Neural cell (in vitro differentiated cells): ENCODE data around the gene KCNT1. TPM values are rescaled to one million over a fixed set of nuclear protein-coding genes. Genes with fewer than 3 reads are reported as not detected.

ENCODE experiments used
- H2AFZ ChIP-seq: fragments of 200-600, 300-800 bp; sonication (generic), shearing (Covaris generic); 2 replicates; pipeline ENCODE4 v1.6.0; 2014; ENCODE audit warnings: low read depth, mild to moderate bottlenecking, antibody characterized with exemption, low read length, moderate library complexity
- H3F3A ChIP-seq: fragments of 200-600 bp; shearing (Covaris generic); 2 replicates; pipeline ENCODE4 v1.6.1; 2016; ENCODE audit warnings: mild to moderate bottlenecking, moderate library complexity, mixed read lengths, antibody characterized with exemption, low read length; ENCODE audit not compliant: insufficient read depth, poor library complexity, severe bottlenecking
- H3K27ac ChIP-seq: fragments of 200-600, 300-800 bp; sonication (generic), shearing (Covaris generic); 2 replicates; pipeline ENCODE4 v1.5.1; 2014; ENCODE audit warnings: mild to moderate bottlenecking, low read length, moderate library complexity
- H3K27me3 ChIP-seq: fragments of 300-800, 200-600 bp; sonication (generic), shearing (Covaris generic); 2 replicates; pipeline ENCODE4 v1.6.0; 2014; ENCODE audit warnings: mild to moderate bottlenecking, low read depth, low read length, moderate library complexity; ENCODE audit not compliant: insufficient read depth
- H3K36me3 ChIP-seq: fragments of 300-800, 200-600 bp; sonication (generic), shearing (Covaris generic); 2 replicates; pipeline ENCODE4 v1.5.1; 2014; ENCODE audit warnings: mild to moderate bottlenecking, antibody characterized with exemption, low read length, moderate library complexity; ENCODE audit not compliant: insufficient read depth
- H3K4me2 ChIP-seq: fragments of 300-800, 200-600 bp; sonication (generic), shearing (Covaris generic); 2 replicates; pipeline ENCODE4 v1.6.0; 2014; ENCODE audit warnings: mild to moderate bottlenecking, low read length
- H3K4me3 ChIP-seq: fragments of 300-800, 200-600 bp; sonication (generic), shearing (Covaris generic); 2 replicates; pipeline ENCODE4 v1.5.1; 2014; ENCODE audit warnings: mild to moderate bottlenecking, low read length, moderate library complexity
- H3K79me2 ChIP-seq: fragments of 200-600 bp; shearing (Covaris generic); replicated peaks from 2 replicates; pipeline ENCODE4 v1.6.0; 2014; ENCODE audit warnings: mild to moderate bottlenecking, low read length, moderate library complexity; ENCODE audit not compliant: insufficient read depth
- H3K9ac ChIP-seq: fragments of 300-800, 200-600 bp; sonication (generic), shearing (Covaris generic); 2 replicates; pipeline ENCODE4 v1.6.1; 2016; ENCODE audit warnings: mild to moderate bottlenecking, low read length, mixed read lengths
- H3K9me2 ChIP-seq: fragments of 200-600 bp; shearing (Covaris generic); 2 replicates; pipeline ENCODE4 v1.6.1; 2016; ENCODE audit warnings: mild to moderate bottlenecking, low read length, mixed read lengths; ENCODE audit not compliant: insufficient read depth
- H3K9me3 ChIP-seq: fragments of 200-600, 300-800 bp; sonication (generic), shearing (Covaris generic); 2 replicates; pipeline ENCODE4 v1.6.1; 2016; ENCODE audit warnings: mild to moderate bottlenecking, mixed run types, low read length, moderate library complexity, mixed read lengths
- H4K20me1 ChIP-seq: fragments of 200-600 bp; shearing (Covaris generic); 2 replicates; pipeline ENCODE4 v1.6.1; 2016; ENCODE audit warnings: mild to moderate bottlenecking, mixed run types; ENCODE audit not compliant: insufficient read depth
- EP300 ChIP-seq: fragments of 450-650 bp; conservative IDR thresholded peaks from 2 replicates; pipeline ENCODE4 v1.6.1; 2014; ENCODE audit warnings: antibody characterized with exemption, mild to moderate bottlenecking, moderate library complexity; ENCODE audit not compliant: poor library complexity, severe bottlenecking
- EZH2 ChIP-seq: fragments of 200-600, 300-800 bp; shearing (Covaris generic), sonication (generic); IDR thresholded peaks from 2 replicates; pipeline ENCODE4 v1.6.1; 2014; ENCODE audit warnings: antibody characterized with exemption, low read length, borderline replicate concordance, mild to moderate bottlenecking; ENCODE audit not compliant: insufficient read depth, poor library complexity, severe bottlenecking
- MXI1 ChIP-seq: fragments of 450-650 bp; conservative IDR thresholded peaks from 2 replicates; pipeline ENCODE4 v1.6.1; 2014; ENCODE audit warnings: antibody characterized with exemption, mild to moderate bottlenecking; ENCODE audit not compliant: poor library complexity, severe bottlenecking
- POLR2AphosphoS5 ChIP-seq: IDR thresholded peaks from 2 replicates; pipeline ENCODE4 v1.6.1; 2012
- RAD21 ChIP-seq: fragments of 450-650 bp; conservative IDR thresholded peaks from 2 replicates; pipeline ENCODE4 v1.6.1; 2014; ENCODE audit warnings: antibody characterized with exemption, mild to moderate bottlenecking, moderate library complexity
- SMC3 ChIP-seq: fragments of 450-650 bp; conservative IDR thresholded peaks from 2 replicates; pipeline ENCODE4 v1.6.1; 2014; ENCODE audit warnings: antibody characterized with exemption, mild to moderate bottlenecking, moderate library complexity; ENCODE audit not compliant: poor library complexity
- TAF1 ChIP-seq: IDR thresholded peaks from 2 replicates; pipeline ENCODE4 v1.6.1; 2012; ENCODE audit warnings: low read depth
- polyA plus RNA-seq: library from polyadenylated mRNA; depleted of rRNA; stranded (reverse); fragments of >200 nt; gene quantifications from 2 replicates; pipeline ENCODE4 v1.2.3, GENCODE V29; 2014
- TF ChIP-seq, protein P1 (sequence below): IDR thresholded peaks from 2 replicates; pipeline ENCODE4 v1.6.1; 2012; ENCODE audit warnings: borderline replicate concordance
- TF ChIP-seq, protein P2 (sequence below): fragments of 450-650 bp; IDR thresholded peaks from 2 replicates; pipeline ENCODE4 v1.5.1; 2014; ENCODE audit warnings: antibody characterized with exemption, mild to moderate bottlenecking, moderate library complexity; ENCODE audit not compliant: poor library complexity, severe bottlenecking

KCNT1 gene
- polyA plus RNA-seq, 1 donor from 2014 or later = 0.67 TPM

DNA sequence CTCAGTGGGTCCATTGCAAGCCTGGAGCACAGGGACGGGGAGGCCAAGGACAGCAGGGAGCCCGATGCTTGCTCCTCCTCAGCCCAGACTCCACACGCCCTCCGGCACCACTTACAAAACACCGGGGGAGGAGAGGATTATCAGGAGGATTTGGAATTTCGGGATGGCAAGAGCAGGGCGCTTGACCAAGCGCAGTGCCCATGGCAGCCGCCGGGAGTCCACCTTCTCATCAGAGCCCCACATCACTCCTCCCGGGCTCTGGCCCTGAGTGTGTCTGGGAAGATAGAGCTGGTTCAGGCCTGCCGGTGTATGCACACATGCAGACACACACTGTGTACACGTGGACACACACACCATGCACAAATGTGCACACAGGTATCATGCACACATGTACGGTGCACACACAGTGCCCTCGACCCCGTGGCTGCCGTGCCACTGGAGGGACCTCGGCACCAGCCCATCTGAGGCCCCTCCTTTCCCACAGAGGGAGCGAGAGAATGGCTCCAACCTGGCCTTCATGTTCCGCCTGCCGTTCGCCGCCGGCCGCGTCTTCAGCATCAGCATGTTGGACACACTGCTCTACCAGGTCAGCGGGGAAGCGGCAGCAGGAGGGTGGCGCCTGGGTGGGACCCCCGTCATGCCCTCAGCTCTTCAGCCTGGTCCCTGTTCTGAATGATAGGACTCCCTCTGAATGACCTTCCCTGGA, 81.7 kb downstream of the KCNT1 start:
- Histone ChIP-seq H3K36me3 (no peaks in the 10 kb centered on the region), H3K9me3 (no peaks in the 10 kb centered on the region), H3K79me2 (no peaks in the 10 kb centered on the region), H3K27me3 (no peaks in the 10 kb centered on the region), H3K4me3 (no peak overlapping the region), H3F3A (no peaks in the 10 kb centered on the region), H3K27ac (no peak overlapping the region), H3K4me2 (no peak overlapping the region), H3K9me2 (no peaks in the 10 kb centered on the region), H3K9ac (no peak overlapping the region), H4K20me1 (no peaks in the 10 kb centered on the region), H2AFZ (no peak overlapping the region)
- TF ChIP-seq RAD21 = no peak
- TF ChIP-seq EP300 = no peak
- no peak for TF ChIP-seq POLR2AphosphoS5
- no peak for TF ChIP-seq TAF1
- TF ChIP-seq SMC3 = no peak
- TF ChIP-seq MXI1 = no peak
- TF ChIP-seq EZH2 = no peak

DNA sequence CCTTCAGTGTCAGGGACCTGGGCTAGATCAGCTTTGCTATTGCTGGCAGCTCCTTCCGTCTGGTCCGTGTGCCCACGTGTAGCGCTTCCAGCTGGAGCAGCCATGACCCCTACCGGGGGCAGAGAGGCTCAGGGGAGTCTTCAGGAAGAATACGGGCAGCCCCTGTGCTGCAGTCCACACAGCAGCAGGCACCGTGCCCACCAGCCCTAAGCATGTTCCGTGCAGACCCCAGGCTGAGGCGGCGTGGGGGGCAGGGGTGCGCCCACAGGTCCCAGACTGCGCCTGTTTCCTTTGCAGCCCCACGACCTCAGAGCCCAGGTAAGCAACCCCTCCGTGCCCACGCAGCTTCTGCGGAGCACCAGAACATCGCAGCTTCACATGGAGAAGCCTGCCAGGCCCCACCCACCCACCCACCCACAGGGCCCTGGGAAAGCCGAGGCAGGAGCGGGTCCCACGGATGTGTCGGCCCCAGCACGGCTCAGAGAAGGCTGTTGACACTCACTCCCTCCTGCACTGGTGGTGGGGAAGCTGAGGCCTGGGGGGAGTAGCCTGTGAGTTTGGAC, 83.1 kb downstream of the KCNT1 start:
- H3K9me3 ChIP-seq = no peaks in the 10 kb centered on the region
- no peak overlapping the region for H2AFZ ChIP-seq
- TF ChIP-seq TAF1 = no peak
- TF ChIP-seq EP300 = no peak
- TF ChIP-seq POLR2AphosphoS5 = no peak
- no peak for TF ChIP-seq SMC3
- TF ChIP-seq RAD21 = no peak
- TF ChIP-seq MXI1 = no peak
- TF ChIP-seq, protein P1, sequence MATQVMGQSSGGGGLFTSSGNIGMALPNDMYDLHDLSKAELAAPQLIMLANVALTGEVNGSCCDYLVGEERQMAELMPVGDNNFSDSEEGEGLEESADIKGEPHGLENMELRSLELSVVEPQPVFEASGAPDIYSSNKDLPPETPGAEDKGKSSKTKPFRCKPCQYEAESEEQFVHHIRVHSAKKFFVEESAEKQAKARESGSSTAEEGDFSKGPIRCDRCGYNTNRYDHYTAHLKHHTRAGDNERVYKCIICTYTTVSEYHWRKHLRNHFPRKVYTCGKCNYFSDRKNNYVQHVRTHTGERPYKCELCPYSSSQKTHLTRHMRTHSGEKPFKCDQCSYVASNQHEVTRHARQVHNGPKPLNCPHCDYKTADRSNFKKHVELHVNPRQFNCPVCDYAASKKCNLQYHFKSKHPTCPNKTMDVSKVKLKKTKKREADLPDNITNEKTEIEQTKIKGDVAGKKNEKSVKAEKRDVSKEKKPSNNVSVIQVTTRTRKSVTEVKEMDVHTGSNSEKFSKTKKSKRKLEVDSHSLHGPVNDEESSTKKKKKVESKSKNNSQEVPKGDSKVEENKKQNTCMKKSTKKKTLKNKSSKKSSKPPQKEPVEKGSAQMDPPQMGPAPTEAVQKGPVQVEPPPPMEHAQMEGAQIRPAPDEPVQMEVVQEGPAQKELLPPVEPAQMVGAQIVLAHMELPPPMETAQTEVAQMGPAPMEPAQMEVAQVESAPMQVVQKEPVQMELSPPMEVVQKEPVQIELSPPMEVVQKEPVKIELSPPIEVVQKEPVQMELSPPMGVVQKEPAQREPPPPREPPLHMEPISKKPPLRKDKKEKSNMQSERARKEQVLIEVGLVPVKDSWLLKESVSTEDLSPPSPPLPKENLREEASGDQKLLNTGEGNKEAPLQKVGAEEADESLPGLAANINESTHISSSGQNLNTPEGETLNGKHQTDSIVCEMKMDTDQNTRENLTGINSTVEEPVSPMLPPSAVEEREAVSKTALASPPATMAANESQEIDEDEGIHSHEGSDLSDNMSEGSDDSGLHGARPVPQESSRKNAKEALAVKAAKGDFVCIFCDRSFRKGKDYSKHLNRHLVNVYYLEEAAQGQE = no peak
- TF ChIP-seq, protein P2, sequence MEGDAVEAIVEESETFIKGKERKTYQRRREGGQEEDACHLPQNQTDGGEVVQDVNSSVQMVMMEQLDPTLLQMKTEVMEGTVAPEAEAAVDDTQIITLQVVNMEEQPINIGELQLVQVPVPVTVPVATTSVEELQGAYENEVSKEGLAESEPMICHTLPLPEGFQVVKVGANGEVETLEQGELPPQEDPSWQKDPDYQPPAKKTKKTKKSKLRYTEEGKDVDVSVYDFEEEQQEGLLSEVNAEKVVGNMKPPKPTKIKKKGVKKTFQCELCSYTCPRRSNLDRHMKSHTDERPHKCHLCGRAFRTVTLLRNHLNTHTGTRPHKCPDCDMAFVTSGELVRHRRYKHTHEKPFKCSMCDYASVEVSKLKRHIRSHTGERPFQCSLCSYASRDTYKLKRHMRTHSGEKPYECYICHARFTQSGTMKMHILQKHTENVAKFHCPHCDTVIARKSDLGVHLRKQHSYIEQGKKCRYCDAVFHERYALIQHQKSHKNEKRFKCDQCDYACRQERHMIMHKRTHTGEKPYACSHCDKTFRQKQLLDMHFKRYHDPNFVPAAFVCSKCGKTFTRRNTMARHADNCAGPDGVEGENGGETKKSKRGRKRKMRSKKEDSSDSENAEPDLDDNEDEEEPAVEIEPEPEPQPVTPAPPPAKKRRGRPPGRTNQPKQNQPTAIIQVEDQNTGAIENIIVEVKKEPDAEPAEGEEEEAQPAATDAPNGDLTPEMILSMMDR = no peak
- TF ChIP-seq EZH2 = no peak
- no peak overlapping the region for H3K4me3 ChIP-seq
- H3K79me2 ChIP-seq = no peaks in the 10 kb centered on the region
- no peaks in the 10 kb centered on the region for H3F3A ChIP-seq
- H3K36me3 ChIP-seq = no peaks in the 10 kb centered on the region
- no peaks in the 10 kb centered on the region for H4K20me1 ChIP-seq
- no peak overlapping the region for H3K4me2 ChIP-seq
- no peaks in the 10 kb centered on the region for H3K9me2 ChIP-seq
- H3K27me3 ChIP-seq = no peaks in the 10 kb centered on the region
- H3K9ac ChIP-seq = no peak overlapping the region
- H3K27ac ChIP-seq = no peak overlapping the region
